Activated gamma-delta T cell treated with anti-CD3 and anti-CD28 coated beads, Interleukin-2, amount 50 U/mL, for 16 hours (primary cell): ENCODE data around the gene PCSK9.

Source experiments
- DNase-seq: peaks from one replicate; pipeline ENCODE4 v3.0.0-alpha.2; 2020; ENCODE audit warnings: low read depth

The PCSK9 gene

GRCh38 chr1:55060133-55060999 lies 21.0 kb downstream of the PCSK9 start:
- no peak for DNase-seq

- DNase-seq, result no peak
These were observed 21.8 kb downstream of the PCSK9 start for GRCh38 chr1:55061000-55061705.

- no peak for DNase-seq
These were observed 22.5 kb downstream of the PCSK9 start for GRCh38 chr1:55061706-55062321.

DNA sequence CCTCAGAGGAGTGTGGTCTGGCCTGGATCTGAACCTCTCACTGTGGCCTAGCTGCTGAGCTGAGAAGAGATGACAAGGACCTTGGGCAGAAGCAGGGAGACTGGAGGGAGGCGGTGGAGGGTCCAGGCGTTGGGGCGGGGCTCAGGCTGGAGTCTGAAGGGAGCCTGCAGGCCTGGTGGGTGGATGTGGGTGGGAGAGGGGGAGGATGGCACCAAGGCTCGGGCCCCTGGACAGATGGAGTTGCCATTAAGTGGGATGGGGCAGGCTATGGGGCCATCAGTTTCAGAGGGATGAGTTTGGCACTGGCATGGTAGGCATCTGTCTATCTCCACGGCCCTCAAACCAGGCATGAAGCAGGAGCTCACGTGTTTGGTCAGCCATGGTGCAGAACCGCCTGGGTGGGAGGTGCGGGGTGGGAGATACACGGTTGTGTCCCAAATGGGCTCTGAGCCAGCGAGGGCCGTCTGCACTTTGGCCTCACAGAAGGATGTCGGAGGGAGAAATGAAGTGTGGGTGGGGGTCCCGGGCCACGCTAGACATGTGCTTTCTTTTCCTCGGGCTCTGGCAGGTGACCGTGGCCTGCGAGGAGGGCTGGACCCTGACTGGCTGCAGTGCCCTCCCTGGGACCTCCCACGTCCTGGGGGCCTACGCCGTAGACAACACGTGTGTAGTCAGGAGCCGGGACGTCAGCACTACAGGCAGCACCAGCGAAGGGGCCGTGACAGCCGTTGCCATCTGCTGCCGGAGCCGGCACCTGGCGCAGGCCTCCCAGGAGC lies 23.6 kb downstream of the PCSK9 start:
- no peak for DNase-seq

- no peak for DNase-seq
These were observed 24.2 kb downstream of the PCSK9 start for GRCh38 chr1:55063577-55063942.

DNA sequence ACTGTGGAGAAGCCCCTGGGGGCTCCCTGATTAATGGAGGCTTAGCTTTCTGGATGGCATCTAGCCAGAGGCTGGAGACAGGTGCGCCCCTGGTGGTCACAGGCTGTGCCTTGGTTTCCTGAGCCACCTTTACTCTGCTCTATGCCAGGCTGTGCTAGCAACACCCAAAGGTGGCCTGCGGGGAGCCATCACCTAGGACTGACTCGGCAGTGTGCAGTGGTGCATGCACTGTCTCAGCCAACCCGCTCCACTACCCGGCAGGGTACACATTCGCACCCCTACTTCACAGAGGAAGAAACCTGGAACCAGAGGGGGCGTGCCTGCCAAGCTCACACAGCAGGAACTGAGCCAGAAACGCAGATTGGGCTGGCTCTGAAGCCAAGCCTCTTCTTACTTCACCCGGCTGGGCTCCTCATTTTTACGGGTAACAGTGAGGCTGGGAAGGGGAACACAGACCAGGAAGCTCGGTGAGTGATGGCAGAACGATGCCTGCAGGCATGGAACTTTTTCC lies 24.8 kb downstream of the PCSK9 start:
- no peak for DNase-seq

- no peak for DNase-seq
These were observed 25.5 kb downstream of the PCSK9 start for GRCh38 chr1:55064861-55065263.

GRCh38 chr1:55065648-55066047 lies 26.3 kb downstream of the PCSK9 start:
- DNase-seq, result no peak

DNA sequence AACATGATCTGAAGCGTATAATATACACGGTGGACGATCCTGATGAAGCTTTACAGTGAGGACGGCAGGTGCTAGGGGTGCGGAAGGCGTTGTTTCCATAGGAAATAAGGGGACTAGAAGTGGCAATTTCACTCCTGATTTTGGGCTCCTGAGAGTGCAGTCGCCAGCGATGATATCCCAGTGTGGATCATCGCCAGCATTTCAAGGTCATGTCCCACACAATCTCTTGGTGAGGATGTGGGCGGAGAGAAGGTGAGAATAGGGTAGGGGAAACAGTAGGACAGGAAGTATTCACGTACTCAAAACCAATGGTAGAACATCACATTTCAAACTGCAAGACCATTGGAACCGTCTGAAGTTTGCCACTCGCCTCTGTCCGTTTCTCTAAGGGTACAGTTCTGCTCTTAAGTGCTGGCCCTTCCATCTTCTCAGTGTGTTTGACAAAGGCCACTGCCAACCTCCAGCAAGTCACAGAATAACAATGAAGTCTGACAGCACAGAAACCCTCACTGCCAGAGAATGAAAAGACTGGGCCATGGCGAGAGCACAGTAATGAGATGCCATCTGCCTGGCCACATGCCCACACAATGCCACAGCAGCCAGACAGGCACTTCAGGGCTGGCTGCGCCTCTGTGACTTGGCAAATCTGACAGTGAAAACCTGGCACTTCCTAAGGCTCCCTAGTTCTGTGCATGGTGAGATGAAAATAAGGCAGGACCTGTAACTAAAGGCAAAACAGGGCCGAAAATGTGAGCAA lies 27.9 kb downstream of the PCSK9 start:
- no peak for DNase-seq

- DNase-seq, result no peak
These were observed 28.6 kb downstream of the PCSK9 start for GRCh38 chr1:55067914-55068313.

DNA sequence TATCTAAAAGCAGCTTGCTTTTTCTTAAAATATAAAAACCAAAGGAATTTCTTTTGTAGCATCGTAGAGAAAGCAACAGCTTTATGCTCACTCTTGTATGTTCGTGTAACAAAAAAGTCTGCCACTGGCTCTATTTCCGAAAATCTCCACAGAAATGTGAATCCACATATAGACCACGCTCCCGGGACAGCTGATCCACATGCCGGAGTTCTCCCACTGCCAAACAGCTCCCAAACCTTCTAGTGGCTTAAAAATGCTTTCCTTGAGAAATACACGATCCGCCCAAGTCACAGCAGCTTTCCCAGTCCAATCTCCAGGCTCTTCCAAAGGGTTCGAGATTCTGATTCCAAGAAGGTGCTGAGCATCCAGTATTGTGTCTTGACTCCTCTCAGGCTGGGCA lies 29.3 kb downstream of the PCSK9 start:
- DNase-seq, result no peak

GRCh38 chr1:55069280-55069679 lies 29.9 kb downstream of the PCSK9 start:
- DNase-seq, result no peak

DNA sequence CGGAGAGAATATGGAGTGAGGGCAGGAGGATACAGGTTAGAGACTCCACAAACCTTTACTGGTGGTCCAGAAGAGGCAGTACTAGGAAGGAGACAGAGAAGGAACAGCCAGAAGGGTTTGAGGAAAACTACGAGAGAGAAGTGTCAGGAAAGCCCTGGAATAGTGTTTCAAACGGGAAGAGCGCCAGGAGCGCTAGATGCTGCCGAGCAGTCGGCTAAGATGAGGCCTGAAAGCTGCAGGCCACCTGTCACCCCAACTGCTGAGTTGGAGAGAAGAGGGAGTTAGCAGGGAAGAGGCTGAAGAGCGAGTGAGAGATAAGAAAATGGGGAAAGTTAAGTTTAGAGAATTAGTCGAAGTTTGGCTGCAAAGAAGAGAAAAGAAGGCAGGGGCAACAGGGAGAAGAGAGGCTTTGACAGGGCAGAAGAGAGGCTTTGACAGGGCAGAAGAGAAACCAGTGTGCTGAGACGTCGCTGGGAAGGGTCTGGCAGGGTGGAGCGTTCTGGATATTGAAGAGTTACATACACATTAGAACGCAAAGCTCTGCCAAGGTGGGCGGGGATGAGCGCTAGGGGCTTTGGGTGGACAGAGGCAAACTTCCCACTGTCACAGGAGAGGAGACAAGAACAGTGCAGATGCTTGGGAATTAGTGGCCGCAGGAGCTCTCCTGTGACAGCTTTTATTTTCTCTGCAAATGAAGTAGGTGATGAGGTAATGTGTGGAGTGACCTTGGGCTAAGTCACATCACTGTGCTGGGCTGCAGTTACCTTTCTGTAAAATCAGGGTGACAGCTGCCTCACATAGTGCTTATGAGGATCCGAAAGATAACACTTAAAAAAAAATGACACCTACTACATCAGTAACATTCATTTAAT lies 31.2 kb downstream of the PCSK9 start:
- no peak for DNase-seq

- no peak for DNase-seq
These were observed 32.1 kb downstream of the PCSK9 start for GRCh38 chr1:55071477-55071876.

DNA sequence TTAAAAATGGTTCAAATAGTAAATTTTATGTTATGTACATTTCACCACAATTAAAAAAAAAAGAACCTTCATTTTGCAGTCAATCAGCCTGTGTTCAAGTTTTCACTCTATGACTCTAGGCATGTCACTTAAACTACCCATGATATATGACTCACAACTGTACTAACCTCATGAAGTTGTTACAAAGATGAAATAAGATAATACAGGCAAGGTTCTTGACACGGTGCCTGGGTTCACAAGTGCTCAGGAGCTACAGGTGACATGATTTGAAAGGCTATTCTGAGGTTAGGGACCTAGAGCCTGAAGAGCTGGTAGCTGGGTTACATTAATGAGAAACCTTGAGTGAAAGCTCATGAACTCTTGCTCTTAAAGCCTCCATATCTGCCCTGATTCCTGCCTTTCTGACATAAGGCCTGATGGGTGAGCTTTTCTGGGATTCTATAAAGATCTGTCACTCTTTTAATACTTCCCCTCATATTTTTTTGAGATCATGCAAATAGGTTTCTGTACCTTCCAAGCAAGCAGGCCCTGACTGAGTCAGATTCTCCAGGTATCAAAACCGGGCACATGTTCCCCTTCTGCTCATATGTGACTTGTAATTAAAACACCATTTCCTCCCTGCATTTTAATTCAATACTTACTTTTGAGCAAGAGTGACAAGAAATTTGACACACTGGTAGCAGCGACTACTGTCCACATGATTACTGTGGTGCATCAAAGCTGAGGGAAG lies 34.0 kb downstream of the PCSK9 start:
- no peak for DNase-seq

DNA sequence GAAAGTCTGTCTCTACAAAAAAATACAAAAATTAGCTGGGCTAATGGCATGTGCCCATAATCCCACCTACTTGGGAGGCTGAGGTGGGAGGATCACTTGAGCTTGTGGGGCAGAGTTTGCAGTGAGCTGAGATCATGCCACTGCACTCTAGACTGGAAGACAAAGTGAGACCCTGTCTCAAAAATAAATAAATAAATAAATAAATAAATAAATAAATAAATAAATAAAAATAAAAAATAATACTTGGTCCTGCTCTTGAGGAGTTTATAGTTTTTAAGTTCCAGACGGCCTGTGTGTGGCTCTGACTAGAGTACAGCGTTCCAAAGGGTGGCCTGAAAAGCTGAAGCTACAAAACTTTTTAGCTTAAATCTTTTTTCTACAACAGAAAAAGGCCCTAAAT lies 35.1 kb downstream of the PCSK9 start:
- DNase-seq, result no peak

- no peak for DNase-seq
These were observed 37.0 kb downstream of the PCSK9 start for GRCh38 chr1:55076356-55076755.

DNA sequence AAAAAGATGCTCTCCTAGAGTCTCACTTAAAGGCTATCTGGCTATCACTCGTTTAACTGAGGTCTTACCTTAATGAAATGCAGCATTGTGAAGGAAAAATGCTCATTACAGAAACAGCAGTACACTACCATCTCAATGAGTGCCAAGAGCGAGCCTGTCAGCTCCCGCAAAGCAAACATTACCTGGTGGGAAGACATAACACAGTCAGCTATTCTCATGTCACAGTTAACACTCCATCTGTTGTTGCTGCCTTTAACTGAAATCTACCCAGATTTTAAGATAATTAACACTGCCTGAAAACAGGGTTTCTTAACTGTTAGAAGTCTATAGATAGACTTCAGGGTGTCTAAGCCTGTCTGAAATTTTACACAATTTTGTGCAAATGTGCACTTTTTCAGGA lies 39.1 kb downstream of the PCSK9 start:
- no peak for DNase-seq

- no peak for DNase-seq
These were observed 40.3 kb downstream of the PCSK9 start for GRCh38 chr1:55079651-55080050.
